HepG2 (cell line): ENCODE data around the gene NSD2. TPM values are rescaled to one million over a fixed set of nuclear protein-coding genes. Genes with fewer than 3 reads are reported as not detected.

Experiments used
- BRD4 ChIP-seq: sonication (generic); formaldehyde crosslinking; IDR thresholded peaks from 2 replicates; pipeline ENCODE4 v1.4.0; 2020; ENCODE audit warnings: missing genetic modification reagents
- KIAA2018 ChIP-seq: sonication (generic); formaldehyde crosslinking; IDR thresholded peaks from 2 replicates; pipeline ENCODE4 v1.5.0; 2020; ENCODE audit warnings: mild to moderate bottlenecking, missing genetic modification reagents, borderline replicate concordance
- MIXL1 ChIP-seq: IDR thresholded peaks from 2 replicates; pipeline ENCODE4 v1.6.1; 2016
- PLRG1 ChIP-seq: fragments of 450-650 bp; conservative IDR thresholded peaks from 2 replicates; pipeline ENCODE4 v1.6.1; 2016
- PRMT3 ChIP-seq: sonication (generic); formaldehyde crosslinking; IDR thresholded peaks from 2 replicates; pipeline ENCODE4 v1.8.1; 2022; ENCODE audit warnings: low read depth, mild to moderate bottlenecking, moderate library complexity, missing genetic modification reagents, borderline replicate concordance
- ZBTB1 ChIP-seq: sonication (generic); formaldehyde crosslinking; IDR thresholded peaks from 2 replicates; pipeline ENCODE4 v1.4.0; 2020; ENCODE audit warnings: missing genetic modification reagents, borderline replicate concordance
- ZNF362 ChIP-seq: sonication (generic); formaldehyde crosslinking; IDR thresholded peaks from 2 replicates; pipeline ENCODE4 v1.4.0; 2020; ENCODE audit warnings: missing genetic modification reagents, mild to moderate bottlenecking, borderline replicate concordance
- ZNF687 ChIP-seq: sonication (generic); formaldehyde crosslinking; IDR thresholded peaks from 2 replicates; pipeline ENCODE4 v1.5.1; 2020; ENCODE audit warnings: mild to moderate bottlenecking, missing genetic modification reagents, moderate library complexity
- polyA plus RNA-seq, 8 experiments: library from polyadenylated mRNA; depleted of rRNA in 3 of 8; stranded (reverse) in 7 of 8; unstranded in 1 of 8; fragments of >200 nt; fragmentation: Illumina TruSeq in 4 of 8; extraction: Trizol in 4 of 8; gene quantifications; 2 replicates each; pipeline versions ENCODE4 v1.2.1 to v1.2.3, GENCODE V29; 2011 to 2016; ENCODE audit warnings: low read depth in 4 of 8, missing spikeins in 1 of 8, mixed read lengths in 1 of 8; ENCODE audit not compliant: insufficient read depth in 1 of 8
- total RNA-seq, 5 experiments: library from RNA; depleted of rRNA; stranded (reverse); fragments of >200 nt; fragmentation: Illumina TruSeq; extraction: Trizol; gene quantifications; 2 replicates each; pipeline ENCODE4 v1.2.3, GENCODE V29; 2016; ENCODE audit warnings: low read depth in 1 of 5
- TF ChIP-seq, protein P1 (sequence below): sonication (generic); formaldehyde crosslinking; IDR thresholded peaks from 2 replicates; pipeline ENCODE4 v1.4.0; 2020; ENCODE audit warnings: missing genetic modification reagents, borderline replicate concordance

The NSD2 gene
- total and polyA plus RNA-seq, 2 of the 13 experiments (the other 11 are each of a cell fraction or from before 2014, with no cell fraction given), result 22.0 to 65.9 TPM

- TF ChIP-seq, protein P1, sequence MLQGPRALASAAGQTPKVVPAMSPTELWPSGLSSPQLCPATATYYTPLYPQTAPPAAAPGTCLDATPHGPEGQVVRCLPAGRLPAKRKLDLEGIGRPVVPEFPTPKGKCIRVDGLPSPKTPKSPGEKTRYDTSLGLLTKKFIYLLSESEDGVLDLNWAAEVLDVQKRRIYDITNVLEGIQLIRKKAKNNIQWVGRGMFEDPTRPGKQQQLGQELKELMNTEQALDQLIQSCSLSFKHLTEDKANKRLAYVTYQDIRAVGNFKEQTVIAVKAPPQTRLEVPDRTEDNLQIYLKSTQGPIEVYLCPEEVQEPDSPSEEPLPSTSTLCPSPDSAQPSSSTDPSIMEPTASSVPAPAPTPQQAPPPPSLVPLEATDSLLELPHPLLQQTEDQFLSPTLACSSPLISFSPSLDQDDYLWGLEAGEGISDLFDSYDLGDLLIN (CRISPR knock-in tag), result no peak
- TF ChIP-seq PLRG1, result no peak
- TF ChIP-seq ZBTB1, result no peak
- no peak for TF ChIP-seq BRD4
- no peak for TF ChIP-seq KIAA2018 (CRISPR knock-in tag)
- TF ChIP-seq ZNF362 (CRISPR knock-in tag), result no peak
- TF ChIP-seq PRMT3, result no peak
- no peak for TF ChIP-seq MIXL1 (CRISPR knock-in tag)
- peak; percentile 68 for TF ChIP-seq ZNF687 (CRISPR knock-in tag)
Observed at GRCh38 chr4:1864076-1865008, 6.9 kb upstream of the NSD2 start (continued).
